HCT116 (cell line): ENCODE results near the gene KDM3B.

Experiments
- CEBPB ChIP-seq: IDR thresholded peaks from 2 replicates; pipeline ENCODE4 v1.6.1; 2012; ENCODE audit warnings: low read depth
- EZH2 ChIP-seq: fragments of 200-600 bp; sonication (generic); IDR thresholded peaks from 2 replicates; pipeline ENCODE4 v1.6.1; 2017; ENCODE audit warnings: antibody characterized with exemption, mixed run types
- EZH2phosphoT487 ChIP-seq: fragments of 200-600 bp; IDR thresholded peaks from 2 replicates; pipeline ENCODE4 v1.6.1; 2018; ENCODE audit warnings: antibody characterized with exemption, borderline replicate concordance
- FOSL1 ChIP-seq: IDR thresholded peaks from 2 replicates; pipeline ENCODE4 v1.6.1; 2012; ENCODE audit warnings: low read depth
- JUND ChIP-seq: IDR thresholded peaks from 2 replicates; pipeline ENCODE4 v1.6.1; 2012
- POLR2AphosphoS5 ChIP-seq: IDR thresholded peaks from 2 replicates; pipeline ENCODE4 v1.6.1; 2011; ENCODE audit warnings: mild to moderate bottlenecking, low read depth, low read length, moderate library complexity
- SP1 ChIP-seq: IDR thresholded peaks from 2 replicates; pipeline ENCODE4 v1.6.1; 2012; ENCODE audit warnings: low read depth
- TF ChIP-seq, protein P1 (sequence below), 3 experiments: fragments of 200-600 bp in 1 of 3; sonication (generic) in 1 of 3; IDR thresholded peaks in 2 of 3; conservative IDR thresholded peaks in 1 of 3; 2 replicates each; pipeline ENCODE4 v1.5.1; 2012 to 2017; ENCODE audit warnings: low read depth in 2 of 3, low read length in 2 of 3, antibody characterized with exemption in 1 of 3, borderline replicate concordance in 1 of 3, control low read depth in 1 of 3, mild to moderate bottlenecking in 1 of 3, mixed read lengths in 1 of 3, mixed run types in 1 of 3, moderate library complexity in 1 of 3; ENCODE audit not compliant: insufficient read depth in 1 of 3
- TF ChIP-seq, protein P2 (sequence below): IDR thresholded peaks from 2 replicates; pipeline ENCODE4 v1.6.1; 2012; ENCODE audit warnings: low read depth

DNA sequence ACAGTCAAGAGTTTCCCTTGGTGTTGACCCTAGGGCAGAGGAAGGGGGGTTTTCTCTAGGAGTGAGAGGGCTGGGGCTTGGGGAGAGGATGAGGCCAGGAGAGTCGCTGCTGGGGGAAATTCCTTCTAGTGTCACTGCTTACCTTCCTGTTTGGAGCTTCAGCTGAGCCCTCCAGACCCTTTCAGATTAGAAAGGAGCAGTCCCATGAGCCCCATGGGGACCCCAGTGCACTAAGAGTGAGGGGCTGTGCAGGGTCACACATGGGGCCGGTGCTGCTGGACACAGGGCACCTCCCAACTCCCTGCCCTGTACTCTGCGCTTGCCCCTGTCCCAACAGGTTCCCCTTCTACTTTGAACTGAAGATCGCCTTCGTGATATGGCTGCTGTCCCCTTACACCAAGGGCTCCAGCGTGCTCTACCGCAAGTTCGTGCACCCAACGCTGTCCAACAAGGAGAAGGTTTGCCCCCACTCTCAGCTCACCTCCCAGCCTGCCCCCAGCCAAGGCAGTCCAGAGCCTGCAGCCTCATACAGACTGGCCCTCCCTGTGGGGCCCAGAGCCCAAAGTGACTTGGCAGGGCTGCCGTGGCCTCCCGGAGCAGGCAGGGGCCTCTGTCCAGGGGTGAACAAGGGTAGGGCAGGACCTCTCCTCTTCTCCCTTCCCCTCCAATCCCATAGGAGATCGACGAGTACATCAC lies 91.7 kb downstream of the KDM3B start:
- TF ChIP-seq, protein P1, sequence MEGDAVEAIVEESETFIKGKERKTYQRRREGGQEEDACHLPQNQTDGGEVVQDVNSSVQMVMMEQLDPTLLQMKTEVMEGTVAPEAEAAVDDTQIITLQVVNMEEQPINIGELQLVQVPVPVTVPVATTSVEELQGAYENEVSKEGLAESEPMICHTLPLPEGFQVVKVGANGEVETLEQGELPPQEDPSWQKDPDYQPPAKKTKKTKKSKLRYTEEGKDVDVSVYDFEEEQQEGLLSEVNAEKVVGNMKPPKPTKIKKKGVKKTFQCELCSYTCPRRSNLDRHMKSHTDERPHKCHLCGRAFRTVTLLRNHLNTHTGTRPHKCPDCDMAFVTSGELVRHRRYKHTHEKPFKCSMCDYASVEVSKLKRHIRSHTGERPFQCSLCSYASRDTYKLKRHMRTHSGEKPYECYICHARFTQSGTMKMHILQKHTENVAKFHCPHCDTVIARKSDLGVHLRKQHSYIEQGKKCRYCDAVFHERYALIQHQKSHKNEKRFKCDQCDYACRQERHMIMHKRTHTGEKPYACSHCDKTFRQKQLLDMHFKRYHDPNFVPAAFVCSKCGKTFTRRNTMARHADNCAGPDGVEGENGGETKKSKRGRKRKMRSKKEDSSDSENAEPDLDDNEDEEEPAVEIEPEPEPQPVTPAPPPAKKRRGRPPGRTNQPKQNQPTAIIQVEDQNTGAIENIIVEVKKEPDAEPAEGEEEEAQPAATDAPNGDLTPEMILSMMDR (IDR thresholded peaks at IDR 0.05 in 2 of 3, conservative IDR thresholded peaks at IDR 0.05 in 1 of 3; ENCODE audit: borderline replicate concordance in 1 of 3, insufficient read depth in 1 of 3, low read depth in 2 of 3, low read length in 2 of 3): no peak
- TF ChIP-seq EZH2phosphoT487: no peak
- no peak for TF ChIP-seq POLR2AphosphoS5
- TF ChIP-seq EZH2: no peak
- no peak for TF ChIP-seq SP1
- no peak for TF ChIP-seq JUND
- no peak for TF ChIP-seq CEBPB
- no peak for TF ChIP-seq FOSL1
- TF ChIP-seq, protein P2, sequence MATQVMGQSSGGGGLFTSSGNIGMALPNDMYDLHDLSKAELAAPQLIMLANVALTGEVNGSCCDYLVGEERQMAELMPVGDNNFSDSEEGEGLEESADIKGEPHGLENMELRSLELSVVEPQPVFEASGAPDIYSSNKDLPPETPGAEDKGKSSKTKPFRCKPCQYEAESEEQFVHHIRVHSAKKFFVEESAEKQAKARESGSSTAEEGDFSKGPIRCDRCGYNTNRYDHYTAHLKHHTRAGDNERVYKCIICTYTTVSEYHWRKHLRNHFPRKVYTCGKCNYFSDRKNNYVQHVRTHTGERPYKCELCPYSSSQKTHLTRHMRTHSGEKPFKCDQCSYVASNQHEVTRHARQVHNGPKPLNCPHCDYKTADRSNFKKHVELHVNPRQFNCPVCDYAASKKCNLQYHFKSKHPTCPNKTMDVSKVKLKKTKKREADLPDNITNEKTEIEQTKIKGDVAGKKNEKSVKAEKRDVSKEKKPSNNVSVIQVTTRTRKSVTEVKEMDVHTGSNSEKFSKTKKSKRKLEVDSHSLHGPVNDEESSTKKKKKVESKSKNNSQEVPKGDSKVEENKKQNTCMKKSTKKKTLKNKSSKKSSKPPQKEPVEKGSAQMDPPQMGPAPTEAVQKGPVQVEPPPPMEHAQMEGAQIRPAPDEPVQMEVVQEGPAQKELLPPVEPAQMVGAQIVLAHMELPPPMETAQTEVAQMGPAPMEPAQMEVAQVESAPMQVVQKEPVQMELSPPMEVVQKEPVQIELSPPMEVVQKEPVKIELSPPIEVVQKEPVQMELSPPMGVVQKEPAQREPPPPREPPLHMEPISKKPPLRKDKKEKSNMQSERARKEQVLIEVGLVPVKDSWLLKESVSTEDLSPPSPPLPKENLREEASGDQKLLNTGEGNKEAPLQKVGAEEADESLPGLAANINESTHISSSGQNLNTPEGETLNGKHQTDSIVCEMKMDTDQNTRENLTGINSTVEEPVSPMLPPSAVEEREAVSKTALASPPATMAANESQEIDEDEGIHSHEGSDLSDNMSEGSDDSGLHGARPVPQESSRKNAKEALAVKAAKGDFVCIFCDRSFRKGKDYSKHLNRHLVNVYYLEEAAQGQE: no peak
